Sigmoid colon (tissue), 3 donors: ENCODE data around the gene DENND1C.

Experiments
- POLR2A ChIP-seq, 2 donors: fragments of 450-650 bp; IDR thresholded peaks; one replicate each; pipeline ENCODE4 v1.6.1; 2016; ENCODE audit warnings: antibody characterized with exemption in 2 of 2, mild to moderate bottlenecking in 2 of 2, moderate library complexity in 2 of 2
- TF ChIP-seq, protein P1 (sequence below), 4 experiments: fragments of 450-650 bp in 3 of 4; fragments of 200-600 bp in 1 of 4; IDR thresholded peaks; one replicate each; pipeline ENCODE4 v1.5.1; 2016 to 2019; ENCODE audit warnings: antibody characterized with exemption in 4 of 4, mild to moderate bottlenecking in 3 of 4, moderate library complexity in 2 of 4

DNA sequence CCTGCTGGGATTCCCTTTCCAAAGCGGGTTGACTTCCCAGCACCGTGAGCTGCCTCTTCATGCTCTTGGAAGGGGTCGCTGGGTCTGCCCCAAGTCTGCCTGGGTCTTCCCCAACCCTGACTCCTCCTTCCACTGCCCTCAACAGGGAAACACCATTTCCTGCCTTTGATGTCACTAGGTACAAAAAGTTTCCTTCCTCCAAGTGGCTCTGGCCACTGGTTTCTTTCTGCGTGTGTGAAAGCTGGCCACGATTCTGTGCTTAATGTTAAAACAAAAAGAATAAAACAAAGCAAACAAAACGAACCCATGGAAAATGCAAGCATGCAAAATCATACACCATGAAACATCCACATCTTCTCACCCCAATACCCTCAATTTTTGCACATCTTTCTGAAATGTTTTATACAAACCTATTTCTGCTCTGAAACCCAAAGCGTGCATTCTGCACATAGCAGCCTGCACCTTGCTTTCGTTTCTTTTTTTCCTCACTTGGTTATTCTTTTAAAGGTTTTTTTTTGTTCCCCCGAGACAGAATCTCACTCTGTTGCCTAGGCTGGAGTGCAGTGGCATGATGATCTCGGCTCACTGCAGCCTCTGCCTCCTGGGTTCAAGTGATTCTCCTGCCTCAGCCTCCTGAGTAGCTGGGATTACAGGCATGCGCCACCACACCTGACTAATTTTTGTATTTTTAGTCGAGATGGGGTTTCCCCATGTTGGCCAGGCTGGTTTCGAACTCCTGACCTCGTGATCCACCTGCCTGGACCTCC lies 36.7 kb upstream of the DENND1C start:
- TF ChIP-seq, protein P1, sequence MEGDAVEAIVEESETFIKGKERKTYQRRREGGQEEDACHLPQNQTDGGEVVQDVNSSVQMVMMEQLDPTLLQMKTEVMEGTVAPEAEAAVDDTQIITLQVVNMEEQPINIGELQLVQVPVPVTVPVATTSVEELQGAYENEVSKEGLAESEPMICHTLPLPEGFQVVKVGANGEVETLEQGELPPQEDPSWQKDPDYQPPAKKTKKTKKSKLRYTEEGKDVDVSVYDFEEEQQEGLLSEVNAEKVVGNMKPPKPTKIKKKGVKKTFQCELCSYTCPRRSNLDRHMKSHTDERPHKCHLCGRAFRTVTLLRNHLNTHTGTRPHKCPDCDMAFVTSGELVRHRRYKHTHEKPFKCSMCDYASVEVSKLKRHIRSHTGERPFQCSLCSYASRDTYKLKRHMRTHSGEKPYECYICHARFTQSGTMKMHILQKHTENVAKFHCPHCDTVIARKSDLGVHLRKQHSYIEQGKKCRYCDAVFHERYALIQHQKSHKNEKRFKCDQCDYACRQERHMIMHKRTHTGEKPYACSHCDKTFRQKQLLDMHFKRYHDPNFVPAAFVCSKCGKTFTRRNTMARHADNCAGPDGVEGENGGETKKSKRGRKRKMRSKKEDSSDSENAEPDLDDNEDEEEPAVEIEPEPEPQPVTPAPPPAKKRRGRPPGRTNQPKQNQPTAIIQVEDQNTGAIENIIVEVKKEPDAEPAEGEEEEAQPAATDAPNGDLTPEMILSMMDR (IDR thresholded peaks at IDR 0.05), result no peak
- TF ChIP-seq POLR2A (IDR thresholded peaks at IDR 0.05), result no peak
